Loucy (cell line): ENCODE results near the gene CDH12.

Experiments used
- H2AFZ ChIP-seq: fragments of 200-600 bp; sonication (generic); 2 replicates; pipeline ENCODE4 v1.6.0; 2016; ENCODE audit warnings: antibody characterized with exemption, mild to moderate bottlenecking, low read length, moderate library complexity
- H3F3A ChIP-seq: fragments of 200-600 bp; 2 replicates; pipeline ENCODE4 v1.6.0; 2016; ENCODE audit warnings: antibody characterized with exemption, low read depth, mild to moderate bottlenecking
- H3K27me3 ChIP-seq: fragments of 200-600 bp; sonication (generic); 2 replicates; pipeline ENCODE4 v1.6.1; 2014; ENCODE audit warnings: low read length, mild to moderate bottlenecking; ENCODE audit not compliant: insufficient read depth, poor library complexity, severe bottlenecking
- H3K36me3 ChIP-seq: fragments of 200-600 bp; sonication (generic); 2 replicates; pipeline ENCODE4 v1.6.1; 2016; ENCODE audit warnings: low read length; ENCODE audit not compliant: insufficient read depth
- H3K4me1 ChIP-seq: fragments of 200-600 bp; sonication (generic); 2 replicates; pipeline ENCODE4 v1.5.1; 2014; ENCODE audit warnings: low read length, mild to moderate bottlenecking; ENCODE audit not compliant: insufficient read depth, poor library complexity, severe bottlenecking
- H3K4me2 ChIP-seq: fragments of 200-600 bp; sonication (generic); 2 replicates; pipeline ENCODE4 v1.6.0; 2014; ENCODE audit warnings: antibody characterized with exemption, low read length, low read depth, mild to moderate bottlenecking; ENCODE audit not compliant: poor library complexity, severe bottlenecking
- H3K4me3 ChIP-seq: fragments of 200-600 bp; sonication (generic); 2 replicates; pipeline ENCODE4 v1.5.1; 2014; ENCODE audit warnings: low read length, mild to moderate bottlenecking, mixed read lengths; ENCODE audit not compliant: poor library complexity, severe bottlenecking
- H3K79me2 ChIP-seq: fragments of 200-600 bp; sonication (generic); 2 replicates; pipeline ENCODE4 v1.6.1; 2014; ENCODE audit warnings: low read length; ENCODE audit not compliant: insufficient read depth
- H3K9ac ChIP-seq: fragments of 200-600 bp; sonication (generic); 2 replicates; pipeline ENCODE4 v1.6.0; 2014; ENCODE audit warnings: mild to moderate bottlenecking, low read depth, low read length, moderate library complexity; ENCODE audit not compliant: poor library complexity, severe bottlenecking
- H3K9me2 ChIP-seq: fragments of 200-600 bp; sonication (generic); replicated peaks from 2 replicates; pipeline ENCODE4 v1.6.1; 2016; ENCODE audit warnings: low read depth, low read length, mixed read lengths
- H3K9me3 ChIP-seq: fragments of 200-600 bp; sonication (generic); 2 replicates; pipeline ENCODE4 v1.6.1; 2014; ENCODE audit warnings: mild to moderate bottlenecking, antibody characterized with exemption, low read length, low read depth; ENCODE audit not compliant: insufficient read depth
- H4K20me1 ChIP-seq: fragments of 200-600 bp; sonication (generic); 2 replicates; pipeline ENCODE4 v1.6.0; 2014; ENCODE audit warnings: antibody characterized with exemption, low read length, mild to moderate bottlenecking; ENCODE audit not compliant: insufficient read depth, poor library complexity, severe bottlenecking
- CTCF ChIP-seq: fragments of 200-600 bp; sonication (generic); conservative IDR thresholded peaks from 2 replicates; pipeline ENCODE4 v1.5.1; 2014; ENCODE audit warnings: mild to moderate bottlenecking, antibody characterized with exemption, low read length
- EZH2phosphoT487 ChIP-seq: fragments of 200-600 bp; IDR thresholded peaks from 2 replicates; pipeline ENCODE4 v1.6.1; 2018; ENCODE audit warnings: antibody characterized with exemption, mild to moderate bottlenecking, moderate library complexity, borderline replicate concordance

Gene CDH12

GRCh38 chr5:22598796-22599195 is 254.3 kb downstream of the CDH12 start:
- no peaks in the 10 kb centered on the region for H3F3A ChIP-seq
- TF ChIP-seq EZH2phosphoT487 (no peak), CTCF (no peak)
- H3K4me3 ChIP-seq = no peak overlapping the region

DNA sequence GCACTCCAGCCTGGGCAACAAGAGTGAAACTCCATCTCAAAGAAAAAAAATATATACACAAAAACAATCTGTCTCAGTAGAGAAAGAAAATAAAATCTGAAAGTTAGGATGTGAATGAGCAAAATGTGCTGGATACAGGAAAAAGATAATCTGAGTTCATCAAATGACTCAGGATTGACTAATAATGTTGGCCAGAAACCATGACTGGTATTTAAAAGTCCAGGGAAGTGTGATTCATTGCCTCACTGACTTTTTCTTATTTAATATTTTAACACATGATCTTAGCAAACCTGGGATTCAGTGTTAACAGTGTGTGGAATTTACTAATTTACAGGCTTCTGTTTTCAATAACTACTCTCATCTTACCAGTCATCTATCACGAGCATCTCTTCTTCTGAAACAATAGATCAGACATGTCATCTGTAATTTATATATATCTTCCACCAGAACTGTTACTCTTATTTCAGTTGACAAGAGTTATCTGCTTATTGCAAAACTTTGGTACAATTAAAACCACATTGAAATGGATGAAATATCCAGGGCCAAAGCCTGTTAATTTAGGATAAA is 256.7 kb downstream of the CDH12 start:
- H3F3A ChIP-seq = no peaks in the 10 kb centered on the region
- no peaks in the 10 kb centered on the region for H3K4me1 ChIP-seq
- no peaks in the 10 kb centered on the region for H3K36me3 ChIP-seq
- no peak overlapping the region for H3K9ac ChIP-seq
- H3K4me2 ChIP-seq = no peak overlapping the region
- H2AFZ ChIP-seq = no peak overlapping the region
- H3K4me3 ChIP-seq = no peak overlapping the region
- no peaks in the 10 kb centered on the region for H4K20me1 ChIP-seq
- H3K27me3 ChIP-seq = no peaks in the 10 kb centered on the region
- H3K9me2 ChIP-seq = no peaks in the 10 kb centered on the region
- TF ChIP-seq CTCF = no peak
- TF ChIP-seq EZH2phosphoT487 = no peak
- no peaks in the 10 kb centered on the region for H3K9me3 ChIP-seq
- no peaks in the 10 kb centered on the region for H3K79me2 ChIP-seq

More at GRCh38 chr5:22598796-22599195, 254.3 kb downstream of the CDH12 start:
- H3K4me2 ChIP-seq = no peak overlapping the region
- no peaks in the 10 kb centered on the region for H3K9me3 ChIP-seq
- H2AFZ ChIP-seq = no peak overlapping the region
- no peaks in the 10 kb centered on the region for H3K9me2 ChIP-seq
- no peak overlapping the region for H3K9ac ChIP-seq
- H3K27me3 ChIP-seq = no peaks in the 10 kb centered on the region
- no peaks in the 10 kb centered on the region for H3K36me3 ChIP-seq
- H4K20me1 ChIP-seq = no peaks in the 10 kb centered on the region
- no peaks in the 10 kb centered on the region for H3K4me1 ChIP-seq
- H3K79me2 ChIP-seq = no peaks in the 10 kb centered on the region

- H3K4me1 ChIP-seq = no peaks in the 10 kb centered on the region
- H3K9me3 ChIP-seq = no peaks in the 10 kb centered on the region
- H3K9me2 ChIP-seq = no peaks in the 10 kb centered on the region
- no peak for TF ChIP-seq CTCF
- TF ChIP-seq EZH2phosphoT487 = no peak
- H3K4me3 ChIP-seq = no peak overlapping the region
- no peaks in the 10 kb centered on the region for H3F3A ChIP-seq
- H3K36me3 ChIP-seq = no peaks in the 10 kb centered on the region
- no peaks in the 10 kb centered on the region for H3K27me3 ChIP-seq
- H3K4me2 ChIP-seq = no peak overlapping the region
- no peak overlapping the region for H2AFZ ChIP-seq
- H3K9ac ChIP-seq = no peak overlapping the region
- no peaks in the 10 kb centered on the region for H3K79me2 ChIP-seq
- H4K20me1 ChIP-seq = no peaks in the 10 kb centered on the region
Measured at GRCh38 chr5:22594491-22594890, 258.7 kb downstream of the CDH12 start.
